ENCODE data around the gene CEND1. TPM values are rescaled to one million over a fixed set of nuclear protein-coding genes. Genes with fewer than 3 reads are reported as not detected.
A peak's percentile ranks its signal among the peaks of the same experiment; 100 is the strongest.

CEND1 gene
- total and polyA plus RNA-seq, 2 donors (not counting 1 experiment from before 2014, with no cell fraction given) = 0.25 to 1.3 TPM

GRCh38 chr11:798093-798713 lies 8.3 kb upstream of the CEND1 start, which contains the start of gene SLC25A22:
SLC25A22 (minus strand) TSS chr11:798281; CDS start chr11:795006, 3,275 bp downstream.
- H3K4me1 ChIP-seq (ENCODE audit: control insufficient read depth, extremely low read depth, insufficient read depth, low read length) = peaks cover 7% of the 10 kb centered on the region
- H3K9ac ChIP-seq (ENCODE audit: insufficient read depth, low read length) = peak within 1 kb of the TSS; percentile 78
- H4K20me1 ChIP-seq (ENCODE audit: control insufficient read depth, extremely low read depth, insufficient read depth, low read length) = no peaks in the 10 kb centered on the region

GRCh38 chr11:797296-798092 lies 7.6 kb upstream of the CEND1 start:
- Histone ChIP-seq H3K4me1 (ENCODE audit: control insufficient read depth, extremely low read depth, insufficient read depth, low read length) (peaks cover 7% of the 10 kb centered on the region), H4K20me1 (ENCODE audit: control insufficient read depth, extremely low read depth, insufficient read depth, low read length) (no peaks in the 10 kb centered on the region), H2AFZ (ENCODE audit: low read length) (peak overlapping the region; percentile 3), H3K79me2 (ENCODE audit: control insufficient read depth, insufficient read depth, low read length) (peaks cover 17% of the 10 kb centered on the region), H3K9ac (ENCODE audit: insufficient read depth, low read length) (peak overlapping the region; percentile 78), H3K36me3 (ENCODE audit: control insufficient read depth, insufficient read depth, low read length) (peaks cover 27% of the 10 kb centered on the region), H3K9me3 (ENCODE audit: control insufficient read depth, insufficient read depth, low read depth, low read length) (no peaks in the 10 kb centered on the region), H3K27me3 (ENCODE audit: control insufficient read depth, insufficient read depth, low read length) (no peaks in the 10 kb centered on the region), H3K4me2 (ENCODE audit: extremely low read depth, insufficient read depth, low read length) (peak overlapping the region; percentile 100), H3K4me3 (replicated peaks in 1 of 4; ENCODE audit: control extremely low read depth in 1 of 4, insufficient read depth in 1 of 4, low read depth in 3 of 4, low read length in 4 of 4) (peak overlapping the region; percentile 62 to 87 (median 74)), H3K27ac (ENCODE audit: insufficient read depth, low read length) (peak overlapping the region; percentile 88)
- no peak for TF ChIP-seq EZH2 (IDR thresholded peaks at IDR 0.05; ENCODE audit: low read length, missing control alignments)
- no peak for TF ChIP-seq CTCF (conservative IDR thresholded peaks at IDR 0.05 in 1 of 2, IDR thresholded peaks at IDR 0.05 in 1 of 2; ENCODE audit: low read depth in 1 of 2, low read length in 2 of 2)
- peak; percentile 78 to 85 for DNase-seq (ENCODE audit: low read depth in 2 of 2)

More at GRCh38 chr11:798093-798713, 8.3 kb upstream of the CEND1 start, which contains the start of gene SLC25A22:
- Histone ChIP-seq H3K79me2 (ENCODE audit: control insufficient read depth, insufficient read depth, low read length) (peaks cover 17% of the 10 kb centered on the region), H3K36me3 (ENCODE audit: control insufficient read depth, insufficient read depth, low read length) (peaks cover 27% of the 10 kb centered on the region), H2AFZ (ENCODE audit: low read length) (peak within 1 kb of the TSS; percentile 17), H3K4me2 (ENCODE audit: extremely low read depth, insufficient read depth, low read length) (peak within 1 kb of the TSS; percentile 100), H3K27ac (ENCODE audit: insufficient read depth, low read length) (peak within 1 kb of the TSS; percentile 88), H3K4me3 (replicated peaks in 1 of 4; ENCODE audit: control extremely low read depth in 1 of 4, insufficient read depth in 1 of 4, low read depth in 3 of 4, low read length in 4 of 4) (peak within 1 kb of the TSS; percentile 62 to 87 (median 74)), H3K9me3 (ENCODE audit: control insufficient read depth, insufficient read depth, low read depth, low read length) (no peaks in the 10 kb centered on the region), H3K27me3 (ENCODE audit: control insufficient read depth, insufficient read depth, low read length) (no peaks in the 10 kb centered on the region)
- peak; percentile 63 to 68 for DNase-seq (ENCODE audit: low read depth in 2 of 2)
- TF ChIP-seq CTCF (conservative IDR thresholded peaks at IDR 0.05 in 1 of 2, IDR thresholded peaks at IDR 0.05 in 1 of 2; ENCODE audit: low read depth in 1 of 2, low read length in 2 of 2) (peak; percentile 38 to 56), EZH2 (IDR thresholded peaks at IDR 0.05; ENCODE audit: low read length, missing control alignments) (no peak)
